HG02943 (cell line): ENCODE measurements around the gene C17orf58.
A peak's percentile ranks its signal among the peaks of the same experiment; 100 is the strongest.
"Not testable (repeated sequence)": the region's sequence is repeated elsewhere in the genome, so short reads cannot be mapped to it uniquely, and the experiment has no call there.

ENCODE experiments used
- ATAC-seq: cut with Tn5 transposase; IDR thresholded peaks from one replicate; pipeline ENCODE4 v1.9.1; 2021; ENCODE audit warnings: mild to moderate bottlenecking, low read depth, moderate library complexity; ENCODE audit not compliant: unreplicated experiment

The C17orf58 gene

DNA sequence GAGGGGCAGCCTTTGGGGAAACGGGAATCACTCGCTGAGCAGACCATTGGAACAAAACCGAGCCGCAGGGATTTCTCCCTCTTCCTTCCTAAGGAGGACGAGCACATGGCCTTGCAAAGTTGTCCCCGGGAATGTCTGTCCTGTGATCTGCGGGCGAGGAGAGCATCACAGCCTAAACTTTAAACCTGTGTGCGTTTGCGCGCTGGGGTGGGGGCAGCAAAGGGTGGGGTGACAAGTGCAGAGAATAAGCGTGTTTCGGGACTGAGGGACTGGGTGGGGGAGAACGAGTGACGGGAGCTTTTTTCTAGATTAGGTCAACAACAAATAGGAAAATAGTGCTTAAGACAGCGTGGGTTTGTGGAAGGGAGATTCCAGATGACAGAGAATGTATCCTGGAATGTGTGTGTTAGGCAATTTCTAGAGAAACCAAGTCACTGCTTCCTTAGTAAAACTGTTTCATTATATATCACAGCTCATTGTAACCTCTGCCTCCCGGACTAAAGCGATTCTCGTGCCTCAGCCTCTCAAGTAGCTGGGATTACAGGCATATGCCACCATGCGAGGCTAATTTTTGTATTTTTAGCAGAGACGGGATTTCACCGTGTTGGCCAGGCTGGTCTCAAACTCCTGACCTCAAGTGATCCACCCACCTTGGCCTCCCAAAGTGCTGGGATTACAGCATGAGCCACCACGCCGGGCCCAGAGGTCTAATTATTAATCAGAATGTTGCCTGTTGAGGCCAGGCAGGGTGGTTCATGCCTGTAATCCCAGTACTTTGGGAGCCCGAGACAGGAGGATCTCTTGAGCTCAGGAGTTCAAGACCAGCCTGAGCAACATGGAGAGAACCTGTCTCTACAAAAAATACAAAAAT is at the start of gene C17orf58:
Gene C17orf58 (minus strand): TSS at position 169 of the 871 bp plus-strand sequence. CDS start 271 bp downstream, outside the sequence.
- not testable (repeated sequence) for ATAC-seq

DNA sequence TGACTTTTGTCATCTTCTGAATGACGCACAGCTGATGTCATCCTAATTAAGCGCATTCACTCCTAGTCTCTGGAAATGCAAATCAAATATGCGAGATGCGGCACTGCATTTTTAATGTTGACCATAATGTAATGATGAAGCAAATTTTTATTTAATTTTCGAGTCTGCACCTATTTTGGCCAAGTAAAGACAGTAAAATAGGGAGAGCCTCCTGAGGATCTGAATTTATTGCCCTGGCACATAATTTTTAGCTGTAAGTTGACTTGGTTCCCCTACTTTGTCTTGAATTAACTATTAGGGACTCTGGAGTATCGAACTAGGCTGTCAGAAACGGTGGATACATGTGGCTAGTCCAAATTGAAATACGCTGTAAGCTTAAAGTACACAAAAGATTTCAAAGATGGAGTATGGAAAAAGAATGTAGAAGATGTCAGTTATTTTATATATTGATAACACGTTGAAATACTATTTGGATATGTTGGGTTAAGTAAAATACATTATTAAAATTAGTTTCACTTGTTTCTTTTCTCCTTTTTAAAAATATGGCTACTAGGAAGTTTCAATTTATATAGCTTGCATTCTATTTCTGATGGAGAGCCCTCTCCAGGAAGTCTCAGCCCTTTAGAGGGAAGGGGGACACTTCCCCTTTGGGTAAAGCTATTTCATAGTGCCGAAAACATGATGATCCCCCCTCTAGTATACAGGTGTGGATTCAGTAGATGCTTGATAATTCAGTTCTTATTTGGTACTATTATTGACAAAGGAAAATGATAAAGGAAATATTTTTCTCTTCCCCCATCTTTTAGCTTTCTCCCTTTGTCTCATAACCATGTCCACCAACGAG is 40.3 kb upstream of the C17orf58 start:
- no peak for ATAC-seq

DNA sequence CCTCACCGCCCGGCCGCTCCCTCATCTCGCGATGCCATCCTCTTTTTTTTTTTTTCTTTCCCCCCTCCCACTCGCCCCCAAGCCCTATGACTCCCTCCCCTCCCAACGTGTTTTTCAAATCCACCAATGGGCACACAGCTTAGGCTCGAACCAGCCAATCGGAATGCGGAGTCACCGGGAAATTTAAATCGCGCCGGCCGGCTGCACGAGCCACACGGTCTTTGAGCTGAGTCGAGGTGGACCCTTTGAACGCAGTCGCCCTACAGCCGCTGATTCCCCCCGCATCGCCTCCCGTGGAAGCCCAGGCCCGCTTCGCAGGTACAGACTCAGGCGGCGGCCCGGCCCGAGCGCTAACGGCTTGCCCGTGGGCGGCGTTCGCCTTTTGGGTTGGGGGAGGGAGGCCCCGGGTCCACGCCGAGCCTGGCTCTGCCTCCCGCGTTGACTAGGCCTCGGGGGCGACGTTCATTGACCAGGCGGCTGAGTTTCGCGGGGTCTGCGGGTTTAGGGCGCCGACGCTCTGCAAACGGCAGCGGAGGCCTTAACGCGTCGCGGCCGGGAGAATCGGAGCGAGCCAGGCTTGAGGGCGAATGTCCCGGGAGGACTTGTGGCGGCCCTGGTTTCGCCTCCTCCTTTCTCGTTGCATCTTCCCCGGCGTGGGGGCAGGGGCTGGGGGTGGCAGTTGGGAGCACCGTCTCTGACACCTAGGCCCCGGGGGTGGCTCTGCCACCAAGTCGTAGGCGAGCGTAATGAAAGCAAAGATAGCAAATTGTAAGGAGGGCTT is 39.4 kb upstream of the C17orf58 start, which contains the start of gene KPNA2:
Gene KPNA2 (plus strand): TSS at position 213 of the 781 bp plus-strand sequence. CDS start 1,398 bp downstream, outside the sequence.
- ATAC-seq = peak; percentile 89

DNA sequence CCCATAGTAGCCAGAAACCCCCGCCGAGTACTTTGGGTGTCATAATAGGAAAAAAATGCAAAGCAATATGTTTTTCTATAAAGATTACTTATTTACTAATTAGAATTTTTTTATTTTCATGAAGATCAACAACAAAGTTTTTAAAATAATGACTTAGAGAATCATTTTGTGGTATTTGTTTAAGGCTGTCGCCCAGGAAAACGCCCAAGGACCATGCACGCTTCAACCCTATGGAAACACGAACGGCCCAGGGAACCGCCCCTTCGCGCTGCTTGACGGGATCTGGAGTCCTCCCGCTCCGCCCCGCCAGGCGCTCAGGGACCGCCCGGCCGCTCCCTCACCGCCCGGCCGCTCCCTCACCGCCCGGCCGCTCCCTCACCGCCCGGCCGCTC is 38.9 kb upstream of the C17orf58 start:
- peak; percentile 83 for ATAC-seq

DNA sequence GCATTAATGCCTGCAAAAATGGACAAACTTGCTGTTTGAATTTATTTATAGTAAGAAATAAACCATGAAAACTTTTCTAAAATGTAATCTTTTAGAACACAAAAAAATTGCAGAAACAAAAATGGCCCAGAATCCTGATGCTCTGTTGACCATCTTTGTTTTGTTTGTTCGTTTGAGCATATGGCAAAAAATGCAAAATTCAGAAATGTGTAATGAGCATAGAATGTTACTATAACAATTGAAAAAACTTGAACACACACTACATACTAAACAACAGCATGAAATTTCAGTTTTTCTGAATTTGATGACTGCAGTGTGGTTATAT is 38.1 kb upstream of the C17orf58 start:
- no peak for ATAC-seq

DNA sequence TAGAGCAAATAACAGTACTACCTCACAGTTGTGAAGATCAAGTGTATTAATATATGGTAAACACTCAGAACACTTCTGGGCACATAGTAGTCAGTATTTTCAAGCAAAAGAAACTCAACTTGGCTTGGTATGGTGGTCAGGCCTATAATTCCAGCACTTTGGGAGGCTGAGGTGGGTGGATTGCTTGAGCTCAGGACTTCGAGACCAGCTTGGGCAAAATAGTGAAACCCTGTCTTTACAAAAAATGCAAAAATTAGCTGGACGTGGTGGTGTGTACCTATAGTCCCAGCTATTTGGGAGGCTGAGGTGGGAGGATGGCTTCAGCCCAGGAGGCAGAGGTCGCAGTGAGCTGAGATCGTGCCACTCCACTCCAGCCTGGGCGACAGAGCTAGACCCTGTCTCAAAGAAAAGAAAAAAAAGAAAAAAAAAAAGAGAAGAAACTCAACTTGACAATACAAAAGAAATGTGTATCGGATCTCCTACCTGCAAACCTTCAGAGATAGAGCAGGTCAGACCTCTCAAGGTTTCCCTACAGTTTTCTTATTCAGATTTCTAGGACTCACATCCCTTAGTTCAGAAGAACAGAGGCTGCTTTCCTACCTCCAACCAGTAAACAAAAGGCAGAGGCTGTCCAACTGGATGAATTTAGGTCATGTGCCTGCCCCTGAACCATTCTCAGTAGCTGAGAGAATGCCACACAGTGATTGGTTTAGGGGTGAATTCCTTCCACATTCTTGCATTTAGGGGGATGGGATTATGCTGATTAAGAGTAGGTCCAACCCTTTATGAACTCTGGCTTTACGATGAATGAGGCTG is 37.6 kb upstream of the C17orf58 start:
- no peak for ATAC-seq

DNA sequence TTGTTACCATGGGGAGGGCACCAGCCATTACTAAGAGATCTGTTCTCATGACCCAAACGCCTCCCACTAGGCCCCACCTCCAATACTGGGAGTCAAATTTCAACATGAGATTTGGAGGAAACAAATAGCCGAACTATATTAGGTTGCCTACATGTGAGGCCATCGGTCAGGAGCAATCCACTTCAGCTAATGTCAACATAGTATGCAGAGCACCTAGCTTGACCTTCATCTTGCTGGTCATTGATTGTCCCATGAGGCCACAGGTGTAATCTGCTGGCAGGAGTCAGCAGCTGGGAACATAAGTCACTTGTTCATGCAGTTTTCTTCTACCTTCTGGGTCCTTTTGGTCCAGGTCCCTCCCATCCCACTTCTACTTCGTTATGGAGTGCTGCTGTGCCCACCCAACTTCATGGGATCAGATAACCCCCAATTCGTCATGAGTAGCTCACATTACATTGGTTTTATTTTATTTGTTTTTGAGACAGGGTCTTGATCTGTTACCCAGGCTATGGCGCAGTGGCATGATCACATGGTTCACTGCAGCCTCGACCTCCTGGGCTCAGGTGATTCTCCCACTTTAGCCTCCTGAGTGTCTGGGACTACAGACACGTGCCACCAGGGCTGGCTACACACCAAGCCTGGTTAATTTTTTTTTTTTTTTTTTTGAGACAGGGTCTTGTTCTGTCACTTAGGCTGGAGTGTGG is 33.4 kb upstream of the C17orf58 start:
- ATAC-seq = no peak

DNA sequence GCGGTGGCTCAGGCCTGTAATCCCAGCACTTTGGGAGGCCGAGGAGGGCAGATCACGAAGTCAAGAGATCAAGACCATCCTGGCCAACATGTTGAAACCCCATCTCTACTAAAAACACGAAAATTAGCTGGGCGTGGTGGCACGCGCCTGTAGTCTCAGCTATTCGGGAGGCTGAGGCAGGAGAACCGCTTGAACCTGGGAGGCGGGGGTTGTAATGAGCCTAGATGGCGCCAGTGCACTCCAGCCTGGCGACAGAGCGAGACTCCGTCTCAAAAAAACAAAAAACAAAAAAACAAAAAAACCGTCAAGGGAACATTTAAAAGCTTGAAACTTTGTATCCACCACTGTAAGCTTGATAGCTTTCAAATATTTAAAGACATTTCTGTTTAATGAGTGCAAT is 26.3 kb upstream of the C17orf58 start:
- ATAC-seq = not testable (repeated sequence)

DNA sequence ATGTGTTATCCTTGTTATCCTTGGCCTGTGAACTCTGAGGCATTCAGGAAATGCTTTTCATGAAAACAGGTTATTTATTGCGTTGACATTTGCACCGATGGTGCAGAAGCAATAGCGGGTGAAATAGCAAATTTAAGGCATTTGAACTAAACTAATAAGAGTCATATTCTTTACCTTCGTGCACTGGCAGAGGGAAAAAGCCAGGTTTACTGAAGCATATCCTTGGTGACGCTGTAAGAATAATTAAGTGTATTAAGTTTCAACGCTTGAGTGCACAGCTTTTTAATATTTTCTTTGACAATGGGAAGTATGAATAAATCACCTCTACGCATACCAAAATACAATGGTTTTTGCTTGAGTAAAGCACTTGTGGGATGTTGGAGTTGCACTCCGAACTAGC is 25.7 kb upstream of the C17orf58 start:
- no peak for ATAC-seq

DNA sequence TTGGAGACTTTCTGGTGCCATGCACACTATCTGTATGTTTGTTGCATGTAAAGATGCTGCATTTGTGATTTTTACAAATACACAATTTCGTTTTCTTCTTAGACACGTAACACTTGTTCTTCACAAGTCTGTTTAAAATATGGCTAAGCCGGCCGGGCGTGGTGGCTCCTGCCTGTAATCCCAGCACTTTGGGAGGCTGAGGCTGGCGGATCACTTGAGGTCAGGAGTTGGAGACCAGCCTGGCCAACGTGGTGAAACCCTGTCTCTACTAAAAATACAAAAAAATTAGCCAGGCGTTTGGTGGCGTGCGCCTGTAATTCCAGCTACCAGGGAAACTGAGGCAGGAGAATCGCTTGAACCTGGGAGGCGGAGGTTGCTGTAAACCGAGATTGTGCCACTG is 24.5 kb upstream of the C17orf58 start:
- not testable (repeated sequence) for ATAC-seq

DNA sequence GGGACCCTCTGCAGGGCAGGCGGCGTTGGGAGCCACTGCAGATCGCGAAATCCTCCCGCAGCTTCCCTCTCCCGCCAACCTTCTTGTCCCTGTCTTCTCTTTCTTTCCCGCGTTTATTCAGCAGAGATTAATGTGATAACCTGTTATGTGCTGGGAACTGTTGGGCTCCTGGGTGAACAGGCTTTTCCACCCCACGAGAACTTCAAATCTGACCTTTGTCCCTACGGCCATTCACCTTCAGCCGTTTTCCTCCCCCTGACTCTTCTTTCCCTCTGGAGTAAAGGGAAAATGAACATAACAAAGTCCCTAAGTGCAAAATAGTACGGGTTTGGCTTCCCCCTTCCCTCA is 24.1 kb upstream of the C17orf58 start:
- ATAC-seq = peak; percentile 10

DNA sequence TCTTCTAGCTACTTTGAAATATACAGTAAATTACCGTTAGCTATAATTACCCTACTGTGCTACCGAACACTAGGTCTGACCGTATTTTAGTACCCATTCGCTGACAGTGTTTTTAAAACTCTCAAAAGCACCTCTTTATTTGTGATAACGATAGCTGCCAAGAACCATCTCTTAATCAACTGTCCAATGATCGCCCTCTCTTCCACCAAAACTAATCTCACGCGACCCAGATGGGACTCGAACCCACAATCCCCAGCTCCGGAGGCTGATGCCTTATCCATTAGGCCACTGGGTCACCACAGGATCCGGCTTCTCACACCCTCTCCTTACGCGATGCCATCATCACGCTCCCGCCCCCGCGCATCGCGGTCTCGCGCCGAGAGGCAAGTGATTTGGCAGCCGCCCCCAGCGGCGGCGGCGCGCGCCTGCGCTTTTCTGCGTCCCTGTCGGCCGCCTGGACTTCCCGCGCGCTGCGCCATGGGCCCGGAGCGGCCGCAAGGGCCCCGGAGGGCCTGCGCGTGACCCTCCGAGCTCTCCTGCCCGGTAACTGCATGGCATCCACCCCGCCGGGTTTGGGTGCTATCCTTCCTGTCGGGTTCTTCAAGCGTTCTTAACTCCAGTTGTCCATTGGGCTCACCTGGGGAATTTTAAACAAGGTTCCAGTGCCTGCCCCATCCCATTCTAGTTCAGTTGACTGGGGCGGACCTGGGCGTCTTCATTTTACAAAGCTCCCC is 23.6 kb upstream of the C17orf58 start:
- peak; percentile 87 for ATAC-seq

DNA sequence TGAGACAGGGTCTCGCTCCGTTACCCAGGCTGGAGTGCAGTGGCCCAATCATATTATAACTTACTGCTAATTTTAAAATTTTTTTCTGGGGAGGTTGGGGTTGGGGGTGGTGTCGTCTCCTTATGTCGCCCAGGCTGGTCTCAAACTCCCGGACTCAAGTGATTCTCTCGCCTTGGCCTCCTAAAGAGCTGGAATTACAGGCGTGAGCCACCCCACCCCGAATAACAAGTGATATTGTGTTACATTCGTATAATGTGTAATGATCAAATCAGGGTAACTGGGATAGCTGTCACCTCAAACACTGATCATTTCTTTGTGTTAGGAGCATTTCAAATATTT is 23.0 kb upstream of the C17orf58 start:
- ATAC-seq = no peak

DNA sequence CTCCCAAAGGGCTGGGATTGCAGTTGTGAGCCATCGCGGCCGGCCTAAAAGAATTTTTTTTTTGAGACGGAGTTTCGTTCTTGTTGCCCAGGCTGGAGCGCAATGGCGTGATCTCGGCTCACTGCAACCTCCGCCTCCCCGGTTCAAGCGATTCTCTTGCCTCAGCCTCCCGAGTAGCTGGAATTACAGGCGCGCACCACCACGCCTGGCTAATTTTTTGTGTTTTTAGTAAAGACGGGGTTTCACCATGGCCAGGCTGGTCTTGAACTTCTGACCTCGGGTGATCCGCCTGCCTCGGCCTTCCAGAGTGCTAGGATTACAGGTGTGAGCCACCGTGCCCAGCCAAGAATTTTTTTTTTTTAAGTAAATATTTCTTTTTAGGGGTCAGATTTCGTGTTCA is 22.2 kb upstream of the C17orf58 start:
- ATAC-seq = not testable (repeated sequence)

DNA sequence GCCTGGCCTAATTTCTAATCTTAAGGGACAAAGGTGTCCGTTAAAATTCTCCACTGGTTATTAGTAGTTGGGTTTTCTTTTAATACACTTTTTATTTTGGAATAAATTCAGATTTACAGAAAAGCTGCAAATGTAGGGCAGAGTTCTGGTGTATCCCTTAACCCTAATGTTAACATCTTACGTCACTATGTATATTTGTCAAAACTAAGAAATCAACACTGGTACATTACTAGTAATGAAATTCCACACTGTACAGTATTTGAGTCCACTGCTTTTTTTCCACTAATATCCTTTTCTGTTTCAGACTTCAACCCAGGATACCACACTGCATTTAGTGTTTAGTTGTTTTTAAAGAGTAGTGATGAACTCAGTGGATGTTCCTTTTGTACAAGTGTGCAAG is 20.6 kb upstream of the C17orf58 start:
- ATAC-seq = no peak

DNA sequence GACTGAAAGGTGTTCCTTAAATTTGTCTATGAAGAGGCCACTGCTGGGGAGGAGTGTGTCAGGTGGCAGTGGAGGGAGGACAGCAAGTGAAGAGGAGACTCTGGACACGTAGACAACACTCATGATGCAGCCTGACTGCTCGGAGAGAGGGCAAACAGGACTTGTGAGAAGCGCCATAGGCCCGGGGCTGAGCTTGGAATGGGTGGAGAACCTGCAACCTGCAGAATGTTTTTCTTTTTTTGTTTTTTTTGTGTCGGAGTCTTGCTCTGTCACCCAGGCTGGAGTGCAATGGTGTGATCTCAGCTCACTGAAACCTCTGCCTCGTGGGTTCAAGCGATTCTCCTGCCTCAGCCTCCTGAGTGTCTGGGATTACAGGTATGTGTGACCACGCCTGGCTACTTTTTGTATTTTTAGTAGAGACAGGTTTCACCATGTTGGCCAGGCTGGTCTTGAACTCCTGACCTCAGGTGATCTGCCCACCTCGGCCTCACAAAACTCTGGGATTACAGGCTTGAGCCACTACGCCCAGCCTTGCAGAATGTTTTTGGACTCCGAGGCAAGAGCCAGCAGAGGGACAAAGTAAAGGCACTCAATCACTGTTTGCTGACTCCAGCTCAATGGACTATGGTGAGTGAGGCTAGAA is 18.9 kb upstream of the C17orf58 start:
- ATAC-seq = no peak

DNA sequence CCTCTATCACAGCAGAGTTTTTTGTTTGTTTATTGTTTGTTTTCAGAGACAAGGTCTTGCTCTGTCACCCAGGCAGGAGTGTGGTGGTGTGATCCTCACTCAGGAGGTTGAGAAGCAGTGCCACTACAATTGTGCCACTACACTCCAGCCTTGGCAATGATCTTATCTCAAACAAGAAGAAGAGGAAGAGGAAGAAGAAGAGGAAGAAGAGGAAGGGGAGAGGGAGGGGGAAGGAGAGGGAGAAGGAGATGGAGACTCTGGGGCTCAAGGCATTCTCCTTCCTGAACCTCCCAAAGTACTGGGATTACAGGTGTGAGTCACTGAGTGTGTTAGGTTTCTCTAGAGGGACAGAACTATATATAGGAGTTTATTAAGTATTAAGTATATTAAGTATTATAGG is 17.1 kb upstream of the C17orf58 start:
- ATAC-seq = no peak

DNA sequence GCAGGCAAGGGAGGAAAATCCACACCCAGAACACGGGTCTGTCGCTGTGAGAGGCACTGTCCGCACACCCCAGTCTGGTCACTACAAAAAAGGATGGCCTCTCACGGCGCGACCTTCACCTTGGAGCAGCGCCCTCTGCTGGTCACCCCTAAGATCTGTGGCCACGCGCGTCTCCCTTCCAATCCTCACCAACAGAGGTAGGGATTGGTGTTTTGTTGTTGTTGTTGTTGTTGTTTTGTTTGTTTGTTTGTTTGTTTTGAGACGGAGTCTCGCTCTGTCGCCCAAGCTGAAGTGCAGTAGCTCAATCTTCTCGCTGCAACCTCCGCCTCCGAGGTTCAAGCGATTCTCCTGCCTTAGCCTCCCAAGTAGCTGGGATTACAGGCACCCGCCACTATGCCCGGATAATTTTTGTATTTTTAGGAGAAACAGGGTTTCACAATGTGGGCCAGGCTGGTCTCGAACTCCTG is 15.0 kb upstream of the C17orf58 start:
- ATAC-seq = no peak
